BJ (cell line): ENCODE results near the gene SYNE1. TPM values are rescaled to one million over a fixed set of nuclear protein-coding genes. Genes with fewer than 3 reads are reported as not detected.
"Not testable (repeated sequence)": the region's sequence is repeated elsewhere in the genome, so short reads cannot be mapped to it uniquely, and the experiment has no call there.

Source experiments
- CTCF ChIA-PET: fragments of 350-600 bp; formaldehyde crosslinking; extraction: SDS; loops from one replicate; lab custom pipeline; 2021; ENCODE audit warnings: antibody characterized with exemption, inconsistent platforms; lab: Yijun Ruan, JAX
- POLR2A ChIA-PET: fragments of 300-600 bp; sonication (Branson Sonifier 250); formaldehyde crosslinking; extraction: SDS; loops from one replicate; lab custom pipeline; 2021; ENCODE audit warnings: antibody characterized with exemption; lab: Charles Lee
- DNase-seq: peaks from one replicate; pipeline ENCODE4 v3.0.0-alpha.2; 2011; ENCODE audit warnings: low read depth
- H3K27me3 ChIP-seq: 2 replicates; pipeline ENCODE4 v1.6.0; 2011; ENCODE audit warnings: low read length; ENCODE audit not compliant: control insufficient read depth, insufficient read depth
- H3K36me3 ChIP-seq: 2 replicates; pipeline ENCODE4 v1.5.1; 2011; ENCODE audit warnings: low read length; ENCODE audit not compliant: control insufficient read depth, insufficient read depth
- H3K4me3 ChIP-seq: 2 replicates; pipeline ENCODE4 v1.5.1; 2011; ENCODE audit warnings: low read depth, mild to moderate bottlenecking, control low read depth, low read length
- CTCF ChIP-seq: IDR thresholded peaks from 2 replicates; pipeline ENCODE4 v1.5.1; 2011; ENCODE audit warnings: low read depth, mild to moderate bottlenecking, control low read depth, inconsistent platforms, low read length, moderate library complexity; ENCODE audit not compliant: insufficient read depth
- polyA plus RNA-seq: library from polyadenylated mRNA; depleted of rRNA; stranded (reverse); fragments of >200 nt; gene quantifications from 2 replicates; pipeline ENCODE4 v1.2.3, GENCODE V29; 2011

Gene SYNE1
- polyA plus RNA-seq, 1 experiment, result 44.2 TPM

GRCh38 chr6:152571943-152572337, 65.2 kb downstream of the SYNE1 start:
- TF ChIP-seq CTCF, result no peak
- POLR2A ChIA-PET, result interaction anchor here (0.6 kb wide), 1 partner anchor 1738 kb away, joined by 3 read pairs; no protein-coding TSS in a partner anchor
- DNase-seq, result no peak
- CTCF ChIA-PET, result interaction anchor here (0.9 kb wide), 1 partner anchor 13 kb away, joined by 3 read pairs; no protein-coding TSS in a partner anchor
- no peaks in the 10 kb centered on the region for H3K27me3 ChIP-seq
- no peak overlapping the region for H3K4me3 ChIP-seq
- no peaks in the 10 kb centered on the region for H3K36me3 ChIP-seq

GRCh38 chr6:152571089-152571488, 66.1 kb downstream of the SYNE1 start:
- no peaks in the 10 kb centered on the region for H3K36me3 ChIP-seq
- CTCF ChIA-PET, result interaction anchor here (0.6 to 1.4 kb wide), 3 partner anchors 14 to 86 kb away, joined by 3 read pairs; no protein-coding TSS in a partner anchor
- POLR2A ChIA-PET, result no interaction called here
- no peak for TF ChIP-seq CTCF
- DNase-seq, result no peak
- H3K27me3 ChIP-seq, result no peaks in the 10 kb centered on the region
- no peak overlapping the region for H3K4me3 ChIP-seq

- no peak for DNase-seq
- H3K27me3 ChIP-seq, result no peaks in the 10 kb centered on the region
- no peaks in the 10 kb centered on the region for H3K36me3 ChIP-seq
- no peak for TF ChIP-seq CTCF
- ChIA-PET CTCF (interaction anchor here (1.0 to 1.1 kb wide), 3 partner anchors 13 to 31 kb away, joined by 3 to 4 read pairs (median 3); no protein-coding TSS in a partner anchor), POLR2A (no interaction called here)
- no peak overlapping the region for H3K4me3 ChIP-seq
These were observed 70.9 kb downstream of the SYNE1 start for GRCh38 chr6:152566103-152566875.

GRCh38 chr6:152563177-152563576, 74.0 kb downstream of the SYNE1 start:
- CTCF ChIA-PET, result no interaction called here
- TF ChIP-seq CTCF, result no peak
- Histone ChIP-seq H3K4me3 (no peak overlapping the region), H3K27me3 (no peaks in the 10 kb centered on the region), H3K36me3 (no peaks in the 10 kb centered on the region)
- POLR2A ChIA-PET, result no interaction called here
- no peak for DNase-seq

- H3K36me3 ChIP-seq, DNase-seq, H3K27me3 ChIP-seq, POLR2A ChIA-PET, H3K4me3 ChIP-seq: not testable (repeated sequence)
- CTCF ChIA-PET, result interaction anchor here (1.1 kb wide), 1 partner anchor 13 kb away, joined by 3 read pairs; no protein-coding TSS in a partner anchor
These were observed 78.4 kb downstream of the SYNE1 start for GRCh38 chr6:152558798-152559197.
